Measurements from ENCODE around the gene NRCAM.
"Not testable (repeated sequence)": the region's sequence is repeated elsewhere in the genome, so short reads cannot be mapped to it uniquely, and the experiment has no call there.

Gene NRCAM

GRCh38 chr7:108270385-108271015, 185.7 kb downstream of the NRCAM start:
- DNase-seq = no peak

GRCh38 chr7:108268200-108268820, 187.9 kb downstream of the NRCAM start:
- DNase-seq = no peak

- DNase-seq = no peak
Measured at GRCh38 chr7:108267615-108268014, 188.6 kb downstream of the NRCAM start.

- no peak for DNase-seq
Measured at GRCh38 chr7:108266491-108266890, 189.7 kb downstream of the NRCAM start.

- DNase-seq = no peak
Measured at GRCh38 chr7:108266035-108266434, 190.2 kb downstream of the NRCAM start.

GRCh38 chr7:108265007-108265406, 191.2 kb downstream of the NRCAM start:
- no peak for DNase-seq

GRCh38 chr7:108263425-108263824, 192.8 kb downstream of the NRCAM start:
- no peak for DNase-seq

- DNase-seq = no peak
Measured at GRCh38 chr7:108261560-108262255, 194.5 kb downstream of the NRCAM start.

GRCh38 chr7:108259447-108259846, 196.8 kb downstream of the NRCAM start:
- not testable (repeated sequence) for DNase-seq

GRCh38 chr7:108257954-108258353, 198.3 kb downstream of the NRCAM start:
- no peak for DNase-seq

GRCh38 chr7:108254259-108254658, 202.0 kb downstream of the NRCAM start:
- no peak for DNase-seq

GRCh38 chr7:108253275-108254044, 202.8 kb downstream of the NRCAM start:
- no peak for DNase-seq

GRCh38 chr7:108252177-108252576, 204.1 kb downstream of the NRCAM start:
- DNase-seq = no peak

- no peak for DNase-seq
Measured at GRCh38 chr7:108251700-108252099, 204.5 kb downstream of the NRCAM start.

- no peak for DNase-seq
Measured at GRCh38 chr7:108249453-108249852, 206.8 kb downstream of the NRCAM start.

- no peak for DNase-seq
Measured at GRCh38 chr7:108248821-108249220, 207.4 kb downstream of the NRCAM start.

GRCh38 chr7:108248418-108248817, 207.8 kb downstream of the NRCAM start:
- no peak for DNase-seq

- DNase-seq = no peak
Measured at GRCh38 chr7:108247614-108248013, 208.6 kb downstream of the NRCAM start.

GRCh38 chr7:108246227-108246837, 209.9 kb downstream of the NRCAM start:
- DNase-seq = no peak

GRCh38 chr7:108245523-108246226, 210.6 kb downstream of the NRCAM start:
- DNase-seq = no peak

GRCh38 chr7:108244110-108244509, 212.1 kb downstream of the NRCAM start:
- DNase-seq = no peak

- DNase-seq = no peak
Measured at GRCh38 chr7:108239501-108240225, 216.6 kb downstream of the NRCAM start.
